ENCODE results near the gene THYN1. TPM values are rescaled to one million over a fixed set of nuclear protein-coding genes. Genes with fewer than 3 reads are reported as not detected.

The THYN1 gene
- total RNA-seq, 2 donors from 2014 or later, result 81.4 to 85.0 TPM

DNA sequence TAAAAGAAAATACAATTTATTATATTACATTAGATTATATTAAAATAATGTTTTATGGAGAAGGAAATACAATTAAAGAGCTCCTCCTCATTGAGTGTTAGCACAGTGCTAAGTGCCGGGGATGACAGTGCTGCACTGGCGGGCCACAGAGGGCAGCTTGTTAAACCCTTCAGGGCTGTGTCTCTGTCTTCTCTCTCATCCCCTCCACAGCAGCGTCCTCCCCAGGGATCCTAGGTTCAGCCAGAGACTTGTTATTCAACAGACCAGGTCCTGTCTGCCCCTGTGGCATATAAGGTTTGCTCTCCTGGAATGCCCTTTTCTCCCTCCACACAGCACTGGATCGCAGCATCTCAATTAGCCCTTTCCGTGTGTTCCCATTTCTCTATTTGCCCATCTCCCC is 14.2 kb downstream of the THYN1 start:
- no peak for ATAC-seq
- no peaks in the 10 kb centered on the region for H3K9me3 Mint-ChIP-seq
- no peak for DNase-seq (ENCODE audit: low spot score in 2 of 2)
- no peaks in the 10 kb centered on the region for H3K36me3 Mint-ChIP-seq
- peak overlapping the region in 1 of 2 donors; percentile 36 for H3K27ac Mint-ChIP-seq

GRCh38 chr11:134237557-134237922 is 15.6 kb downstream of the THYN1 start:
- no peaks in the 10 kb centered on the region for H3K9me3 Mint-ChIP-seq
- no peaks in the 10 kb centered on the region for H3K36me3 Mint-ChIP-seq
- ATAC-seq, result no peak
- peak overlapping the region; percentile 12 to 66 for H3K27ac Mint-ChIP-seq
- DNase-seq (ENCODE audit: low spot score in 2 of 2), result no peak

- Mint-ChIP-seq H3K36me3 (no peaks in the 10 kb centered on the region), H3K27ac (peak overlapping the region; percentile 12 to 54), H3K9me3 (no peaks in the 10 kb centered on the region)
- no peak for ATAC-seq
- DNase-seq (ENCODE audit: low spot score in 2 of 2), result no peak
These were observed 16.2 kb downstream of the THYN1 start for GRCh38 chr11:134236834-134237556.

DNA sequence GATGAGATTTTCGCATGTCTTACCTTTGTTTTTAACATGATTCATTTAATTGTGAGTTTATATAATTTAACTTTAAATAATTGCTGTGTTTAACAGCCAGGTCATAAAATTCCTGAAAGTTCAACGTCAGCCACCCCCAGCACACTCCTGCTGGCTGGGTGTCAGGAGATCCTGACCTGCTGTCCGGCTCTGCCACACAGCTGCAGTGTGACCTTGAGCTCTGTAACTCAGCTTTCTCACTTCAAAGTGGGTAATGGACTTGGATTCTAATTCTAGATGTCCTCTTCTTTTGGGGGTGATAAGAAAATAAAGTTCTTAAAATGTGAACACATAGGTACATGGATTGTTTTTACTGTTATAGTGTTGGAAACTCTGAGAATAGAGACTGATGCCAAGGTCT is 17.8 kb downstream of the THYN1 start:
- Mint-ChIP-seq H3K36me3 (peaks cover 0 to 4% of the 10 kb centered on the region in 2 donors), H3K27ac (no peak overlapping the region), H3K9me3 (no peaks in the 10 kb centered on the region)
- DNase-seq (ENCODE audit: low spot score in 2 of 2) (no peak), ATAC-seq (no peak)

DNA sequence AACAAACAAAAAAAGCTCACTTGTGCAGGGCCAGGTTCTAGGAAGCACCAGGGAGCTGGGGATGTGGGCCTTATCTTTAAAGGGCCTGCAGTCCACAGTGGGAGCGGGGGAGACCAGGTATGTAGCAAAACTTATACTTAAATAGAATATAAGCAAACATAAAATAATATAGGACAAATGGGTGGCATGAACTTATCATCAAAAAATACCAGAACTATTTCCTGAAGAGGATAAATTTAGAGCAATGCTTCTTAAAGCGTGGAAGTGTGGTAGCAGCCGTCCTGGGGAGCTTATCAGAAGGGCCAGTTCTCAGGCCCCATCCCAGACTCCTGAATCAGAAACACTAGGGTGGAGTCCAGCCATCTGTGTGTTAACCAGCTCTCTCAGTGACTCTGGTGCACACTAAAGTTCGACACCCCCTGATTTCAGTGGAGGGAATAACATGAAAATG is 19.4 kb downstream of the THYN1 start:
- ATAC-seq, result no peak
- no peak for DNase-seq (ENCODE audit: low spot score in 2 of 2)
- Mint-ChIP-seq H3K9me3 (no peaks in the 10 kb centered on the region), H3K27ac (no peak overlapping the region), H3K36me3 (peaks cover 0 to 4% of the 10 kb centered on the region in 2 donors)

DNA sequence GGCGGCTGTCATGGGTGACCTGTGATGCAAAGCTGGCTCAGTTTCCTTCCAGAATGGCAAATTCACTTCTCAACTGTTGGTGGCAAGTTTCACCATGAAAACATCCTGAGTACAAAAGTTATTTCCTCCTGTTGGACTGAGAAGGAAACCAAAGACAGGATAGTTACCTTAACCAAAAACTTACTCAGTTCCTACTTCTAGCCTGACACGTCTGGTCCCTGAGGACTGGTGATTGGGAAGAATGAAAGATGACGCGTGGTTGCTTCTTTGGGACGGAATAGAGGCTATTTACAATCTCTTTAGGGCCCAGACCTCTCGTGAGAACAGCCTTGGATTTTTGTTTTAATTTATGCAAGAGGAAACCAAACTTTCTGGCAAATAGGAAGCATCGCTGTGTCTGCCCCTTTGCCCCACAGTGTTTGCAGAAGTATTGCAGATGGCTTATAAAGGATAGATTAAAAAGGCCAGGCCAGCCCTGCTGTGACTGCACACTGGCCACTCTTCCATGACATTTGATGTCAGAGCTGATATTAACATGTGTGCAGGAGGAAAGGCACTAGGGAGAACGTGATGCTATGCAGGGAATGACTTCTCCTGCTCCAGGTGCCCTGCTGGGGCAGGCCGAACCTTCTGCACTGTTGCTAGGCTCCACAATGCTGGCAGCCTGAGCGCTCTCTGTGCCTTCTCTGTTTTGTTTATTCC is 21.0 kb downstream of the THYN1 start:
- H3K9me3 Mint-ChIP-seq, result no peaks in the 10 kb centered on the region
- no peak overlapping the region for H3K27ac Mint-ChIP-seq
- ATAC-seq, result no peak
- H3K36me3 Mint-ChIP-seq, result peaks cover 0 to 4% of the 10 kb centered on the region in 2 donors
- DNase-seq (ENCODE audit: low spot score in 2 of 2), result no peak

GRCh38 chr11:134230339-134230738 is 22.8 kb downstream of the THYN1 start:
- peaks cover 0 to 12% of the 10 kb centered on the region in 2 donors for H3K36me3 Mint-ChIP-seq
- no peak for DNase-seq (ENCODE audit: low spot score in 2 of 2)
- H3K9me3 Mint-ChIP-seq, result no peaks in the 10 kb centered on the region
- no peak for ATAC-seq
- peak overlapping the region in 1 of 2 donors; percentile 11 for H3K27ac Mint-ChIP-seq

GRCh38 chr11:134229126-134229790 is 23.9 kb downstream of the THYN1 start:
- H3K36me3 Mint-ChIP-seq, result peaks cover 0 to 12% of the 10 kb centered on the region in 2 donors
- DNase-seq (ENCODE audit: low spot score in 2 of 2) (no peak), ATAC-seq (no peak)
- peak overlapping the region; percentile 6 to 11 for H3K27ac Mint-ChIP-seq
- no peaks in the 10 kb centered on the region for H3K9me3 Mint-ChIP-seq

- Mint-ChIP-seq H3K27ac (no peak overlapping the region), H3K36me3 (peaks cover 0 to 17% of the 10 kb centered on the region in 2 donors), H3K9me3 (no peaks in the 10 kb centered on the region)
- ATAC-seq (no peak), DNase-seq (ENCODE audit: low spot score in 2 of 2) (no peak)
These were observed 24.5 kb downstream of the THYN1 start for GRCh38 chr11:134228625-134229024.

DNA sequence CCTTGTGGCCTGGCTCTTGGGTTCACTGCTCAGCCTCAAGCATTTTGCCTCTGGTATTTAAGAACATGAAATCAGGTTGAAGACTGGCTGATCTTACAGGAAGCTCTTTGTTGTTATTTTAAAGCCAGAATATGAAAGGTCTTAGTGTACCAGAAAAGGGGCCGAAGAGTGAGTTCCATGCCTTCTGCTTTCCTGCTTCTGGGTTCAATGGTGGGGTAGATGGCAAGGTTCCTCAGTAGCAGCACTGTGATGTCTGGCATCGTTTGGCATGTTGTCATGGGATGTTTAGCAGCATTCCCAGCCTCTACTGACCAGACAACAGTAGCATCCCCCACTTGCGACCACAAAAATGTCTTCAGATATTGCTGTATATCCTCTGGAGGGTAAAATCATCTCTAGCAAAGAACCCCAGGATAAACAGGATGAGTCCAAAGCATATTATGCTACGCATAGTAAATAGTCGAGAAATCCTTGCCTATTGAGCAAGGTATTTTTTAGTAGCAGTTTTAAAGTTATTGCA is 26.3 kb downstream of the THYN1 start:
- Mint-ChIP-seq H3K9me3 (no peaks in the 10 kb centered on the region), H3K27ac (no peak overlapping the region), H3K36me3 (peaks cover 17 to 34% of the 10 kb centered on the region in 2 donors)
- DNase-seq (ENCODE audit: low spot score in 2 of 2) (no peak), ATAC-seq (no peak)

GRCh38 chr11:134224710-134225664 is 28.2 kb downstream of the THYN1 start:
- Mint-ChIP-seq H3K36me3 (peaks cover 26 to 36% of the 10 kb centered on the region in 2 donors), H3K27ac (peak overlapping the region; percentile 81 to 98), H3K9me3 (no peaks in the 10 kb centered on the region)
- ATAC-seq, result peak; percentile 41 to 47
- DNase-seq (ENCODE audit: low spot score in 2 of 2), result peak; percentile 68 to 74

DNA sequence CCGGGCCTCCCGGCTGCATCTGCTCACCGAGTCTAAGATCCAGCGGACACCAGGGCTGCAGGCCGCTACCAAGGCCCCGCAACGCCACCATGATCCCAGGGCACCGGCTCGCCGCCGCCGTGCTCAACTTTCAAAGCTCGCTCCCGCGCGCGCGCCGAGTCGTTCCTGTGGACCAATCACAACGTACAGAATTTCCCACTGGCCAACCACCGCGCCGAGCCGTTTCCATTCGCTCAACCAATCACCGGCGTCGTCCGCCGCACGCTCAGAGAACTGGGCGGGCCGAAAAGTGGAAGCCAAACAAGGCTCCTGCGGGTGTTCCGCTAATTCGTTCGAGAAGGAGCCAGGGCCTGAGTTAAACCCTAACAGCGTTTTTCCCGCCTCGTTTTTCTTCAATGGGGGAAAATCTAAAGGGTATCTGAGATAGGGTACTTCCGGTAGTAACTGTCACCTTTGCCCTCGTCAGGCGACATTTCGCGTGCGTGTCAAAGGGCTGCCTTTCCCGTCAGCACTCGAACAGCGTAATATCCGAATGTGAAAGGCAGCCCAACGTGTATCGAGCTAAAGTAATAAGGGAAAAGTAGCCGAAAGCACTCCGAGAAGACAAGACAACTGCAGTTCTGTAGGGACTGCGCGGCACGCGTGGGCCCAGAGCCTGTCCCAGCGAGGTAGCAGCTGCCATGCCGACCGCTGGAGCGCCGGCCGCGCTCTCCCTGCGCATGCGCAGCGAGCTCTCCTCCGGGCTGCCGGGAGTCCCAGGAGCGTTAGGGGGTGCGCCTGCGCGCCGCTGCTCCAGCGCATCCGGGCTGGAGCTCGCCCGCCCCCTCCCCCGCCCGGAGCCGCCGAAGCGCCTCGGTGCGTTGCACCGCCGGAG is 29.1 kb downstream of the THYN1 start, which contains the start of the genes NCAPD3 and VPS26B:
Gene NCAPD3, minus strand, starts transcription at position 132 of the 874 bp plus-strand sequence. Its CDS starts 41 bp downstream, at position 91.
Gene VPS26B, plus strand, starts transcription at position 836 of the 874 bp plus-strand sequence. CDS start 452 bp downstream, outside the sequence.
- ATAC-seq, result peak; percentile 82
- Mint-ChIP-seq H3K36me3 (peaks cover 27 to 36% of the 10 kb centered on the region in 2 donors), H3K27ac (peak within 1 kb of the TSS; percentile 98 to 99), H3K9me3 (no peaks in the 10 kb centered on the region)
- peak; percentile 94 to 96 for DNase-seq (ENCODE audit: low spot score in 2 of 2)

DNA sequence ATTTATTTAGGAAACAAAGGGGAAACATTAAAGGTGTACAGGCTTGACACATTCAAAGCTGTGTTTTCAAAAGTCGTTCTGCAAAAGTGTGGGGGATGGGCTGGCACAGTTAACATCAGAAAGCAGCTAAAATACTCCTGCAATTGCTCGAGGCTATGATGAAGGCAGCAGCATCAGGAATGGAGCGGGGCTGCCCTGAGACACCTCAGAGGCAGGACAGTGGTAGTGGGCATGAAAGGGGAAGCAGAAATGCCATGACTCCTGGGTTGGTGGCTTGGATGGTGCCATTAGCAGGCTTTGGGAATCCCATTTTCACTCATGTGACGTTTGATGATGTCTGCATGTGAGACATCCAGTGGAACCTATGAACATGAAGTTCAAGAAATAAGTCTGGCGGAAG is 30.0 kb downstream of the THYN1 start:
- peaks cover 33 to 36% of the 10 kb centered on the region in 2 donors for H3K36me3 Mint-ChIP-seq

DNA sequence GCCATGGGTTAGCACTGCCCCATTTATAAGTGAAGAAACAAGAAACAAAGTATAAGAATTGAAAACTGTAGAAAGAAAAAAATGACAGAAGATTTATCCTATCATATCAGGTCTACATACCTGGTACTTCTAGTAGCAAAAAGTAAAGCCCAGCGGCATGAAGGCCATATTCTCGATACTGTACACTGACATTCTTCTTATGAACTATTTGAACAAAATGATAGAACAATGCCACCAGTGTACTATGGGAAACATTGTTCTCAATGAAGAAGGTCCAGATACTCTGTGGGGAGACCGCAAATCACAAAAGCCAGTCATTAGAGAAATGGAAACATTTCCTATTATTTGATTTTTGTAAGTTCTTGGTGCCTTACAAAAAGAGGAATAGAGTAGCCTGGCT is 36.3 kb downstream of the THYN1 start:
- Mint-ChIP-seq H3K9me3 (no peaks in the 10 kb centered on the region), H3K36me3 (peaks cover 6 to 17% of the 10 kb centered on the region in 2 donors), H3K27ac (no peak overlapping the region)
- no peak for DNase-seq (ENCODE audit: low spot score in 2 of 2)
- no peak for ATAC-seq

More for the DNA sequence above, 30.0 kb downstream of the THYN1 start:
- Mint-ChIP-seq H3K27ac (peak overlapping the region; percentile 98 to 99), H3K9me3 (no peaks in the 10 kb centered on the region)
- ATAC-seq (no peak), DNase-seq (ENCODE audit: low spot score in 2 of 2) (peak in 1 of 2 donors; percentile 11)

DNA sequence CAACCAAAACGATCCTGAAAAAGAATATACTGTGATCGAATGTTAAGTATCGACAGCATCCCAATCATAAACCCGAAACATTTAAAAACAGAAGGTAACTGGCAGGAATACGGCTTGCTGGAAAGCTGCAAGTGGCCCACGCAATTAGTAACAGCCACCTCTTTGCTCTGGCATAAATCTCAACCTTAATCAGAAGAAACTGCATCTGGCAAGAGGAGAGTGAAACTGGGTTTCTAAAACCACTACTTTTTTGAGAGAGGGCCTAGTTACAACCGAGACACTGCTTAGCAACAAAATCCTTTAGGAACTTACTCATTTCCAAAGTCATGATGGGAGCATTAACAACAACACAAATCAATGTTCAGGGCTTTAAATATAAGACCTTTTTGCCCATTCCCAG is 37.3 kb downstream of the THYN1 start:
- Mint-ChIP-seq H3K9me3 (no peaks in the 10 kb centered on the region), H3K27ac (no peak overlapping the region), H3K36me3 (peaks cover 5 to 21% of the 10 kb centered on the region in 2 donors)
- ATAC-seq (no peak), DNase-seq (ENCODE audit: low spot score in 2 of 2) (no peak)

All from activated naive CD4-positive, alpha-beta T cell treated with anti-CD3 and anti-CD28 coated beads, Interleukin-2, amount 50 U/mL, for 72 hours (primary cell).